Measurements from ENCODE around the gene BLOC1S4. TPM values are rescaled to one million over a fixed set of nuclear protein-coding genes. Genes with fewer than 3 reads are reported as not detected.

BLOC1S4 gene
- total RNA-seq, 4 donors from 2014 or later: 1.00 to 18.8 (median 12.4) TPM

GRCh38 chr4:6699388-6699787 lies 16.6 kb upstream of the BLOC1S4 start:
- no peak for DNase-seq
- in situ Hi-C loops (cut with MboI; ENCODE audit: low pct_ligation_motif_present in 1 of 4, low pct_unique_long_range_greater_than_20kb in 1 of 4, low sequenced_read_pairs in 3 of 4) (no loop called here), intact Hi-C loops (cut with DNase I; ENCODE audit: low total_unique reads) (no loop called here)
- peaks cover 0 to 4% (median 0%) of the 10 kb centered on the region in 4 donors for H3K36me3 ChIP-seq
- 70 to 89% methylated on average over 4 to 5 of the region's 5 CpGs for WGBS, 2 donors (ENCODE audit: low coverage in 1 of 2)
- H3K4me3 ChIP-seq: no peak overlapping the region
- no peak for TF ChIP-seq POLR2AphosphoS5 (IDR thresholded peaks at IDR 0.05)
- no peak for TF ChIP-seq CTCF (IDR thresholded peaks at IDR 0.05)
- no peaks in the 10 kb centered on the region for H3K9me3 ChIP-seq
- H3K27me3 ChIP-seq: no peaks in the 10 kb centered on the region
- peaks cover 0 to 27% (median 9%) of the 10 kb centered on the region in 4 donors for H3K4me1 ChIP-seq
- no peak overlapping the region for H3K27ac ChIP-seq

GRCh38 chr4:6699903-6700302 lies 16.1 kb upstream of the BLOC1S4 start:
- intact Hi-C loops (cut with DNase I; ENCODE audit: low total_unique reads) (loop anchor here (10.0 kb wide), 1 partner anchor 55 kb away; the partner anchor contains the start of gene MRFAP1), in situ Hi-C loops (cut with MboI; ENCODE audit: low pct_ligation_motif_present in 1 of 4, low pct_unique_long_range_greater_than_20kb in 1 of 4, low sequenced_read_pairs in 3 of 4) (loop anchor here in 1 of 4 donors (25.0 kb wide), 2 partner anchors 187 to 362 kb away; partner anchors contain the start of gene GRPEL1)
- Histone ChIP-seq H3K36me3 (peaks cover 0 to 4% (median 0%) of the 10 kb centered on the region in 4 donors), H3K4me3 (no peak overlapping the region), H3K4me1 (peaks cover 0 to 27% (median 9%) of the 10 kb centered on the region in 4 donors), H3K9me3 (no peaks in the 10 kb centered on the region), H3K27ac (no peak overlapping the region), H3K27me3 (no peaks in the 10 kb centered on the region)
- 100% methylated on average over 1 of the region's 1 CpG; no CpG with 5 or more reads in 1 of the 2 donors for WGBS, 2 donors (ENCODE audit: low coverage in 1 of 2)
- TF ChIP-seq EP300 (IDR thresholded peaks at IDR 0.05; ENCODE audit: low read depth): no peak
- TF ChIP-seq POLR2AphosphoS5 (IDR thresholded peaks at IDR 0.05): no peak
- TF ChIP-seq CTCF (IDR thresholded peaks at IDR 0.05): no peak
- no peak for TF ChIP-seq POLR2A (IDR thresholded peaks at IDR 0.05)
- no peak for DNase-seq

- Histone ChIP-seq H3K27me3 (no peaks in the 10 kb centered on the region), H3K9me3 (no peaks in the 10 kb centered on the region), H3K36me3 (peaks cover 0 to 4% (median 0%) of the 10 kb centered on the region in 4 donors), H3K27ac (no peak overlapping the region), H3K4me3 (no peak overlapping the region), H3K4me1 (peaks cover under 1 to 24% (median 4%) of the 10 kb centered on the region in 4 donors)
- TF ChIP-seq EP300 (IDR thresholded peaks at IDR 0.05; ENCODE audit: low read depth) (no peak), POLR2AphosphoS5 (IDR thresholded peaks at IDR 0.05) (no peak), POLR2A (IDR thresholded peaks at IDR 0.05) (no peak), CTCF (IDR thresholded peaks at IDR 0.05) (peak in 4 of 5 experiments; percentile 10 to 33 (median 24))
- intact Hi-C loops (cut with DNase I; ENCODE audit: low total_unique reads) (loop anchor here (10.0 kb wide), 1 partner anchor 57 kb away; the partner anchor contains the start of gene MRFAP1), in situ Hi-C loops (cut with MboI; ENCODE audit: low pct_ligation_motif_present in 1 of 4, low pct_unique_long_range_greater_than_20kb in 1 of 4, low sequenced_read_pairs in 3 of 4) (loop anchor here in 1 of 4 donors (25.0 kb wide), 2 partner anchors 186 to 361 kb away; partner anchors contain the start of gene GRPEL1)
- DNase-seq: no peak
- WGBS, 2 donors (ENCODE audit: low coverage in 1 of 2): 88 to 100% methylated on average over 1 to 13 of the region's 13 CpGs
These were observed 14.6 kb upstream of the BLOC1S4 start for GRCh38 chr4:6701371-6701770.

GRCh38 chr4:6702761-6703160 lies 13.2 kb upstream of the BLOC1S4 start:
- no peak overlapping the region for H3K4me3 ChIP-seq
- in situ Hi-C loops (cut with MboI; ENCODE audit: low pct_ligation_motif_present in 1 of 4, low pct_unique_long_range_greater_than_20kb in 1 of 4, low sequenced_read_pairs in 3 of 4) (loop anchor here in 1 of 4 donors (25.0 kb wide), 2 partner anchors 185 to 360 kb away; partner anchors contain the start of gene GRPEL1), intact Hi-C loops (cut with DNase I; ENCODE audit: low total_unique reads) (loop anchor here (10.0 kb wide), 1 partner anchor 58 kb away; the partner anchor contains the start of gene MRFAP1)
- no peaks in the 10 kb centered on the region for H3K9me3 ChIP-seq
- H3K27me3 ChIP-seq: no peaks in the 10 kb centered on the region
- H3K36me3 ChIP-seq: peaks cover 0 to 4% (median 0%) of the 10 kb centered on the region in 4 donors
- no peak overlapping the region for H3K27ac ChIP-seq
- no peak for DNase-seq
- TF ChIP-seq CTCF (IDR thresholded peaks at IDR 0.05) (no peak), EP300 (IDR thresholded peaks at IDR 0.05; ENCODE audit: low read depth) (no peak), POLR2AphosphoS5 (IDR thresholded peaks at IDR 0.05) (no peak), POLR2A (IDR thresholded peaks at IDR 0.05) (no peak)
- WGBS, 2 donors (ENCODE audit: low coverage in 1 of 2): 0% methylated on average over 1 of the region's 1 CpG
- peaks cover 15 to 35% (median 16%) of the 10 kb centered on the region in 4 donors for H3K4me1 ChIP-seq
